HG03066 (cell line): ENCODE results near the gene FBXO47.
"Not testable (repeated sequence)": the region's sequence is repeated elsewhere in the genome, so short reads cannot be mapped to it uniquely, and the experiment has no call there.

Source experiments
- ATAC-seq: cut with Tn5 transposase; IDR thresholded peaks from one replicate; pipeline ENCODE4 v1.9.1; 2021; ENCODE audit warnings: low read depth; ENCODE audit not compliant: unreplicated experiment

Gene FBXO47

DNA sequence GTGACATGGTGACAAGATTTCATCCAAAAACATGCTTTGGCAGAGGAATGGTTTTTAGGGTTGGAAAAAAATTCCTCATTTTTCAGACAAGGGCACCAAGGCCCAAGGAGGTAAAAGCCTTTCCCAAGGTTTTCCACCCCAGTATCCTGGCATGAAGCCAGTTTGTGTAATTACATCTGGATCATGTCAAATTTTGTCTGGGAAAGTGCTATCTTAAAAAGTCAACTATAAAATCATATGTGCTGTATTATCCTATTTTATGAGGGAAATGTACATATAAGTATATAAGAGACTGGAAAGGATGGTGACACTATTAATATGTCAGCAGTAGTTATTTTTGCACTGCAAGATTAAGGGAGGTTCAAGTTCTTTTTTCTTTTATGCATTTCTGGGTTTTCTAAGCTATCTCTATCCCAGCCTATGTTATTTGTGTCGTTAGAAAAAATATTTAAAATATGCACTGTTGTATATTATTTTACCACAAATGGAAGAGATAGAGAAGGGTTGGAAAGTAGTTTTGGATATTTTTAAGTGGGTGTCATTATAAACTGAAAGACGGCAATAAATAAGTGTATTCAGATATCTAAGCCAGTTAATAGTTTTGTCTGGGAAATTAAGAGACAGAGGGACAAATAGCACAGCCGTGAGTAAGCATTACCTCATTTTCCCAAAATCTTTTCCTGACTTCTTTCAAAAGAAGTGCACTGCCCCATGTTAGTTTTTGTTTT lies 13.5 kb upstream of the FBXO47 start:
- no peak for ATAC-seq

DNA sequence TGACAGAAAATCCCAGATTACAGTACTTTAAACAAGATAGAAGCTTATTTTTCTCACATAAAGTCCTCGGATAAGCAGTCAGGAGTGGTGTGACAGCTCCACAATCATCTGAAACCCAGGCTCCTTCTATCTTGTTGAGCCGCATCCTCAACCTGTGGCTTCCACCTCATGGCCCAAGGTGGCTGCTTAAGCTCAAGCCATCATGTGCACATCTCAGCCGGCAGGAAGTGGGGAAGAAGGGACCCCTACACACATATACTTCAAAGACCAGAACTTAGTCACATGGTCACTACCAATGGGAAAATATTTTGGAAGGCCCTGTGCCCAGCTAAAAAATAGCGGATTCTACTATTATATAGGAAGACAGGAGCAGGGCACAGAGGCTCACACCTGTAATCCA lies 11.0 kb upstream of the FBXO47 start:
- no peak for ATAC-seq

DNA sequence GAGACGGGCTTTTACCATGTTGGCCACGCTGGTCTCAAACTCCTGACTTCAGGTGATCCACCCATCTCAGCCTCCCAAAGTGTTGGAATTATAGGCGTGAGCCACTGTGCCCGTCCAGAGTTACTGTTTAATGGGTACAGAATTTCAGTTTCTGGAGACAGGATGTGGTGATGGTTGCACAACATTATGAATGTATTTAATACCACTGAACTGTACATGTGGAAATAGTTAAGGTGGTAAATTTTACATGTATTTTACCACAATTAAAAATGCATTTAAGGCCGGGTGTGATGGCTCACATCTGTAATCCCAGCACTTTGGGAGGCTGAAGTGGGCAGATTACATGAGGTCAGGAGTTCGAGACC lies 9.0 kb upstream of the FBXO47 start:
- ATAC-seq, result not testable (repeated sequence)

DNA sequence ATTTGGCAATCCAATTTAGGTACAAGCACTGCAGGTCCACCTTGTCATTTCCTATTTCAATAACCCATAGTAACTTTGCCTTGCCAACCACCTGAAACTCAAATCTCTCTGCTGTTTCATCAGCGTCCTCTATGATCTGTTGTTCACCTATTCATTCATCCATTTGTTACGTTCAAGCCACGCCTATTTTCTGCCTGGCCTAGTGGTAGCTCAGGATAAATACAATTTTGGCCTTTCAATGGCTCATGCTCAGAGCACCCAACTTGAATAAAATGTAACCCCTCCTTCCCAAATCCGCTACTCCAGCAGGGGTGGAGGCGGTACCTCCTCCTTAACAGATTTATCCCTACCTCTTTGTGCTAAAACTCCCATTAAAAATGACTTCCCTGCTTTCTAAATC lies 3.6 kb upstream of the FBXO47 start:
- ATAC-seq, result no peak

DNA sequence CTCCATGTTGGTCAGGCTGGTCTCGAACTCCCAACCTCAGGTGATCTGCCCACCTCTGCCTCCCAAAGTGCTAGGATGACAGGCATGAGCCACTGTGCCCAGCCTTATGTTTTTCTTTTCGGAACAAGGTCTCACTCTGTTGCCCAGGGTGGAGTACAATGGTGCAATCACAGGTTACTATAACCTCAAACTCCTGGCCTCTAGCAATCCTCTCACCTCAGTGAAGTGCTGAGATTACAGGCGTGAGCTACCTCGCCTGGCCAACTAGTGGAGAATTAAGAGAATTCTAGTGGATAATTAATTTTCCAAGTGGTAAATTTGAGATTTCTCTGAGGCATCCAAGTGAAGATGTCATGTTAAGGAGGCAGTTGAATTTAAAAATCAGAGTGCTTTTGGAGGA lies 2.9 kb upstream of the FBXO47 start:
- no peak for ATAC-seq

DNA sequence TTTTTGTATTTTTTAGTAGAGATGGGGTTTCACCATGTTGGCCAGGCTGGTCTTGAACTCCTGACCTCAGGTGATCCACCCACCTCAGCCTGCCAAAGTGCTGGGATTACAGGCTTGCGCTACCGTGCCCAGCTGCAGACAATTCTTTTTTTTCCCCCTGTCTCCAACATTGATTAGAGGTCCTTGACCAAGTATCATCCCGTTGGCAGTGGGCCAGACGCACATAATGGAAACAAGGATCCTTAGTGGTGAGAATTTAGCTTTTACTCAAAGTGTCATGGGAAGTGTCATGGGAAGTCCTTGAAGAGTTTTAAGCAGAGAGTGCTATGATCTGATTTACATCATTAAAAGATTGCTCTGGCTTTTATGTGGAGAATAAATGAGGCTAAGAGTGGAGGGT lies 2.1 kb upstream of the FBXO47 start:
- no peak for ATAC-seq

DNA sequence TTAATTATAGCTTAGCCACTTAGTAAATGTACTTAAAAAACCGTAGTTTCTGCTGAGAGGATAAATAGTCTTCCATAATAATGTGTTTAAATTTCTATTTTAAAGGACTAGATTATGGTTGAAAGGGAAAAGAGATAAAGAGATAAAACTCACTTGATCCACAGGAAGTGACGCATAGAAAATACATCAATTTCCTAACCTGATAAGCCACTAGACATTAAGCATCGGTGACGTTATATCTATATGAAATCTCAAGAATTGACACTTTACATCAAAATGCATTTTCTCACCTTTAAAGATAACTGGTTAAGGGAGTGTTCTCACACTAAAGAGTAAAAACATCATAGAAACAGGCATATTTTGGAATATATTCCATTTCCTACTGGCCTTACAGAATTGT lies 5.8 kb downstream of the FBXO47 start:
- no peak for ATAC-seq

DNA sequence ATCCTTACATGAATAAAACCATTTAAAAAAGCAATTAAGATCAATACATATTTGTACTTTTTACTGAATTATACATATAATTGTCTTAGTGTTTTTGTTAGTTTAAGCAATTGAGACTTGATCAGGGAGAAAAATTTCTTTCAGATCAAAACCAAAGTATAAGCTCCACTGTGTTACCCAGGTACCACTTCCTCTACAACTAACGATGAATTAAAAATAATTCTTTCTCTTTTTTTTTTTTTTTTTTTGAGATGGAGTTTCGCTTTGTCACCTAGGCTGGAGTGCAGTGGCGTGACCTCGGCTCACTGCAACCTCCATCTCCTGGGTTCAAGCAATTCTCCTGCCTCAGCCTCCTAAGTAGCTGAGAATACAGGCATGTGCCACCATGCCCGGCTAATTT lies 6.8 kb downstream of the FBXO47 start:
- no peak for ATAC-seq

DNA sequence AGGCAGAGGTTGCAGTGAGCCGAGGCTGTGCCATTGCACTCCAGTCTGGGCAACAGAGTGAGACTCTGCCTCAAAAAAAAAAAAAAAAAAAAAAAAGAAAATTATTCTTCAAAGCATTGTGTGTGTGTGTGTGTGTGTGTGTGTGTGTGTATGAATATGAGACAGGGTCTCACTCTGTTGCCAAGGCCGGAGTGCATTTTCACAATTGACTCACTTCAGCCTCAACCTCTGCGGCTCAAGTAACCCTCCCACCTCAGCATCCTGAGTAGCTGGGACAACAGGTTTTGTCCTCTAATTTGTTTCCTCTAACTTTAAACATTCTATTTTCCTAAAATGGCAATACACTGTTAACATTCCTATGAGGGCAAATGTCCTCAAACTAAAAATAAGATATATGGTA lies 7.7 kb downstream of the FBXO47 start:
- ATAC-seq, result no peak

DNA sequence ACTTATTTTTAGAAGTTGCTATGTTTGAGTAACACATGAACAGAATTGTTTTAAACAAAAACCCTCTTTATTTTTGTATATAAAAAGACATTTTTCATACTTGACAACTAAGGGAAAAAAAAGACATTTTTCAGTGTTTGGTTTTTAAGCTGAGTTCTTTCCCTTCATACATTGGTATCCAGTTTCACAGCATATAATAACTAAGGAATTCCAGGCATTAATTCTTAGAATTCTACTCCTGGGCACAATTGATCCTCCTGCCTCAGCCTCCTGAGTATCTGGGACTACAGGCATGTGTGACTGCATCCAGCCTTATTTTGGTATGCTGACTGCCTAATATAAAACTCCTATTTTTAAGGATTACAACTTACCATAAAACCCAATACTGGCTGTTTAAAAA lies 8.4 kb downstream of the FBXO47 start:
- no peak for ATAC-seq

DNA sequence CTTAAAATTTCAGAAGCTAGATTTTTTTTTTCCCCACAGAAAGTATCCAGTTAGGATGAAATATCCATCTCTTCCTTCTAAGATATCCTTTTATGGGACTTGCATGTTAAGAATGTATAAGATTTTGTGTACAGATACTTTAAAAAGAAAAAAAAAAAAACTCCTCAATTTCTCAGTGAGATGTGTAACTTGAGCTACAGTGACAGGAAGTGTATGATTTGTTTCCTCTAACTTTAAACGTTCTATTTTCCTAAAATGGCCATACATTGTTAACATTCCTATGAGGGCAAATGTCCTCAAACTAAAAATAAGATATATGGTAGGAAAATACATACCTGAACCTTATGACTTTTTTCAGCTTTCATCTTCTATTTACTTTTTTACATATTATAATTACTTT lies 8.9 kb downstream of the FBXO47 start:
- no peak for ATAC-seq

DNA sequence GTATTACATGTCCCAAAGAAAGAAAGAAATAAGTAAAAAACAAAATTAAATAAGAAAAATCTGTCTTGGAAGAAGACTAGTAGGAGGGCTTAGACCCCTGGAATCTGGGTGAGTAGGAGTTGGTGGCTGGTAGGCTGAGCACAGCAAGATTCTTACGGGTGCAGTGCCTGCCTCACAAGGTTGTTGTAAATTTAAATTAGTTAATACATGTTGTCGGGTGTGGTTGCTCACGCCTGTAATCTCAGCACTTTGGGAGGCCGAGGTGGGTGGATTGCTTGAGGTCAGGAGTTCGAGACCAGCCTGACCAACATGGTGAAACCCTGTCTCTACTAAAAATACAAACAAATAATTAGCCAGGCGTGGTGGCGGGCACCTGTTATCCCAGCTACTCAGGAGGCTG lies 13.4 kb downstream of the FBXO47 start:
- ATAC-seq, result not testable (repeated sequence)

DNA sequence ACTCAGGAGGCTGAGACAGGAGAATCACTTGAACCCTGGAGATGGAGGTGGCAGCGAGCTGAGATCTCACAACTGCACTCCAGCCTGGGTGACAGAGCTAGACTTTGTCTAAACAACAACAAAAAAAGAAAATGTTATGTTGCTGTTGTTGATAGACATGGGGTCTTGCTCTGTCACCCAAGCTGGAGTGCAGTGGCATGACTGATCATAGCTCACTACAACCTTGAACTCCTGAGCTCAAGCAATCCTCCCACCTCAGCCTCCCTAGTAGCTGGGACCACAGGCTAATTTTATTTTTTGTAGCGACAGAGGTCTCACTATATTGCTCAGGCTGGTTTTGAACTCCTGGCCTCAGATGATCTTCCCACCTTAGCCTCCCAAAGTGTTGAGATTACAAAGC lies 20.0 kb downstream of the FBXO47 start:
- no peak for ATAC-seq

DNA sequence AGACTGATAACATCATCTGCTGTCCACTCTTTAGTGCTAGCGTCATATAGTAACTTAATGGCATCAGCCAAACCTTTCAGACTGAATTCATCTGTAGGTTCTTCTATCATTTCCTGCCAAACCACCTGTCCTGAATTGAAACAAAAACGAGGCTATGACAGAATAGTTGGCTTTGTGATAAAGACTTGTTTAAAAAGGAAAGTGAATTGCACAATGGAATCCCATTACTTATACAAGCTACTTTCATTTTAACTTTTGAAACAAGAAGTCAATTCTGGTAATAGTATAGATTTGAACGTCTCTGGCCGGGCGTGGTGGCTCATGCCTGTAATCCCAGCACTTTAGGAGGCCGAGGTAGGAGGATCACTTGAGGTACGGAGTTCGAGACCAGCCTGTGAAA lies 23.6 kb downstream of the FBXO47 start:
- no peak for ATAC-seq

DNA sequence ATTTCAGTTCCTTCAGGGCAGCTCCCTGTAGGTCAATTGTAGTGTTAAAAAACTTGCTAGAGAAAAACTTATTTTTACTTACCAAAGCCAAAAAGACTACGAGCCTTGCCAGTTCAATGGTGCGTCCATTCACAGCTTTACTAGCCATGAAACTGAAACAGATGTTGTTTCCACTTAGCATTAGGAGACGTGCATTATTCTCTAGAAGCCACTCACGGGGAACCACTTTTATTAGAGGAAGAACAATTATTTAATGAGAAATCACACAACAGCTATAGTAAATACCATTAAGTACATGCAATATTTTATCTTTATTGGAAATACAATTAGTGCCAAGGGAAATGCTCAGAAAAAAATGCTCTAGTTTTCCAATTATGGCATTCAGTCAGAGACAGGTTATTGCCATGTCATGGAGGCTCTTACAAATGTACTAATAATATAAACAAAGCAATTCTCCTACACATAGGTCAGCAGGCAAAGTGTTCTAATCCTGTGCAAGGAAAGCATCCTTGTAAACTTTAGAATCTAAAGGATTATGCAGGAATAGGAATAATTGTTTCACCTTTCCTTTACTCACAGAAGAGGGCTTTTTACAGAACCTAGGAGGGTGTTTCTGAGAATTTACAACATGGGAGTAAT lies 24.4 kb downstream of the FBXO47 start:
- ATAC-seq, result no peak

DNA sequence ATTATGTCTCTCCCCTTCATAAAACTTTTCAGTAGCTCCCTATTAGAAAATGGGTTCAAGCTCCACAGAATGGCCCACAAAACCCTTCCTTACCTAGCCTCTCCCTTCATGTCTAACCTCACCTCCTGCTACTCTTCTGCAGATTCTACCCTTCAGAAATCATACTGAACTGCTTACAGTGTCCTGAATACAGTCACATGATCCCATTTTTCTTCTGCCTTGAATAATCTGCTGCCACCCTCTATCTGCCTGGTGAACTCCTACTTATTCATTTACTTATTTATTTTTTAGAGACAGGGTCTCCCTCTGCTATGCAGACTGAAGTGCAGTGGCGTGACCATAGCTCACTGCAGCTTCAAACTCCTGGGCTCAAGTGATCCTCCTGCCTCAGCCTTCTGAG lies 26.8 kb downstream of the FBXO47 start:
- no peak for ATAC-seq

DNA sequence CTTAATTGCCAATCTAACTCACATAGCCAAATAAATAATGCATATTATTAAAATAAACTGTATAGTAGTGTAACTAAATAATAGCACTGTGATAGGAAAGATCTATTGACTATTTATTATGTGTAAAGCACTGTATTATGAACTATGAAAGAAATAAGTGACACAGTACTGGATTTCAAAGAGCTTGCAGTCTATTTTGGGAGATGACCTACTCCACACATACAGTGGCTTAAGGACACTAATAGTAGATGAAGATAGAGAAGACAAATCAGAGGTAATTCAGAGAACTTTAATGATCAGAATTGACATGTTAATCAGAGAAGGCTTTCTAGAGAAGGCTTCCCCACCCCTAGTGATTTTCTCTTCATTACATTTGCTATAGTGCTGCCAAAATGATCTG lies 27.2 kb downstream of the FBXO47 start:
- no peak for ATAC-seq

DNA sequence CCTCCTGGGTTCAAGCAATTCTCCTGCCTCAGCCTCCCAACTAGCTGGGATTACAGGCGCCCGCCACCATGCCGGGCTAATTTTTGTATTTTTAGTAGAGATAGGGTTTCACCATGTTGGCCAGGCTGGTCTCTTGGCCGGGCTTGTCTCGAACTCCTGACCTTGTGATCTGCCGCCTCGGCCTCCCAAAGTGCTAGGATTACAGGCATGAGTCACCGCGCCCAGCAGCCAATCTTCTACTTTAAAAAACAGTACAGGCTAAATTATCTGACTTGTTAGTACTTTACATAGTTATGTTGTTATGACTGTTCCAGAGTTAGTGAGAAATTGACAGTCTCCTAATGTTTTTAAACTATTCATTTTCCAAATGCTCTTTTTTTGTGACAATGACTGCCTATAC lies 33.2 kb downstream of the FBXO47 start:
- not testable (repeated sequence) for ATAC-seq

DNA sequence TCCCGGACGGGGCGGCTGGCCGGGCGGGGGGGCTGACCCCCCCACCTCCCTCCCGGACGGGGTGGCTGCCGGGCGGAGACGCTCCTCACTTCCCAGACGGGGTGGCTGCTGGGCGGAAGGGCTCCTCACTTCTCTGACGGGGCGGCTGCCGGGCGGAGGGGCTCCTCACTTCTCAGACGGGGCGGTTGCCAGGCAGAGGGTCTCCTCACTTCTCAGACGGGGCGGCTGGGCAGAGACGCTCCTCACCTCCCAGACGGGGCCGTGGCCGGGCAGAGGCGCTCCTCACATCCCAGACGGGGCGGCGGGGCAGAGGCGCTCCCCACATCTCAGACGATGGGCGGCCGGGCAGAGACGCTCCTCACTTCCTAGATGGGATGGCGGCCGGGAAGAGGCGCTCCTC lies 36.4 kb downstream of the FBXO47 start:
- not testable (repeated sequence) for ATAC-seq

DNA sequence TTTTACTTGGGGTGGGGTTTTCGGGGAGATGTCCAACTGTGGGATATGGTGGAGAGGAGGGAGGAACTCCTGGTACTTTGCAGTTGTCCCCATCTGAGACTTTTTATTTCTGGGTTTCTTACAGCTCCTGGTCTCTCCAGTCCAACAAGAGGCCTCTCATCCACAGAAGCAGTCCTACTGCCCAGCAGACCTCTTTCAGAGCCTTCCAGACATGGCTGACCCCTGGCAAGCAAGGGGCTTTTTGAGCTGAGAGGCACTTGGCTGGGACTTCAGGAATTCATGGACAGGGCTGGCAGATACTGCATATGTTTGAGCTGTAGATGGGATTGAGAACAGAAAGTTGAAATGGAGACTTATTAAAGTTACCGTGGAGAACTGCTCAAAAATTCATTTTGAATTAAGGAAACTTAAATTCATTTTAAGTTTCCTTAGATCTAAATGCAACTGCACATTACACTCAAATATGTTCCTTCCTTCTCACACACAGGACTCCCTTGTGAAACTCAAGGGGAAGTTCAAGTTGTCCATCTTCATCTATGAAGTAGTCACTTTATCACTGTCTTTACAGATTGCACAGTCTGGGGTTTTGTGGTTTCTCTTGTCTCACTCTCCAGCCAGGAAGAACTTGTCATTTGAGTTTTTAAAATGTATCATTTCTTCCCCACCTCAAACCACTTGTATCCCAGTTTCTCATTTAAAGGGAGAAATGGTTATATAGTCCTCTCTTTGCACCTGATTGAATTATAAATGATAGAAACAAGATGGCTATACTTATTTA lies 40.7 kb downstream of the FBXO47 start:
- ATAC-seq, result no peak

DNA sequence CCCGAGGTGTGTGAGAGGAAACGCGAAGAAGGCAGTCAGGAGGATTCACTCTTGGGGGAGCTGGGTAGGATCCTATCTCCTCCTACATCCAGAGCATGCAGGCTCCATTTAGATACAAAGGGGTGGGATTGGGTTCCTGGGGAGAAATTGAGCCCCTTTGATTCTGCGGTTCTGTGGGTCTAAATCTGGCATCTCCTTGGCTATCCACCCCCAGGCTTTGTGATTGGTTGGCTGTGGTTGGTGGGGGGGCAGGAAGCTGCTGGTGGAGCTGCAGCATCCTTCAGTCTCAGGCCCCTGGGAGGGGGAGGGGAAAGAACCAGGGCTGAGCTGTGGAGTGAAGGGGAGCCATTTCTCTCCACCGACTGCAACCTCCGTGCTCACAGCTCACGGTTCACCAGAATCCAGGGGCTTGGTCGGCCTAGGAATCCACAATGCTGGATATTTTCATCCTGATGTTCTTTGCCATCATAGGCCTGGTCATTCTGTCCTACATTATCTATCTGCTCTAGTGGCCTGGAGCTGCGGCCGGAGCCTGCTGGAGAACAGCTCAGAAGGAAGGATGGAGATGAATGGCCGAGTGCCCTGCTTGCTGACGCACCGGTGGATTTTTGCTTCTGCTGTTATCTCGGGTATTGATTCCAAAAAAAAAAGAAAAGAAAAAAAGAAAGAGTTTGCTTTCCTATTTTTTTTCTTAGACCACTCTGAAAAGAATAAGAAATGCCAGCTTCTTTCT lies 41.8 kb downstream of the FBXO47 start, which contains the start of gene LASP1NB:
Gene LASP1NB (plus strand): TSS at position 352 of the 733 bp plus-strand sequence.
- ATAC-seq, result no peak
